HG02970 (cell line): ENCODE measurements around the gene LRRTM3.
A peak's percentile ranks its signal among the peaks of the same experiment; 100 is the strongest.

ENCODE experiments used
- ATAC-seq: cut with Tn5 transposase; IDR thresholded peaks from one replicate; pipeline ENCODE4 v1.9.1; 2021; ENCODE audit warnings: mild to moderate bottlenecking, moderate library complexity, moderate number of reproducible peaks; ENCODE audit not compliant: unreplicated experiment, low FRiP score

Gene LRRTM3

GRCh38 chr10:66925896-66926715, at the start of gene LRRTM3:
Gene LRRTM3, plus strand, starts transcription at chr10:66926036.
- ATAC-seq = peak; percentile 99

GRCh38 chr10:66877361-66877760, 48.5 kb upstream of the LRRTM3 start:
- ATAC-seq = no peak

- no peak for ATAC-seq
These were observed 45.5 kb upstream of the LRRTM3 start for GRCh38 chr10:66880292-66880691.

- ATAC-seq = no peak
These were observed 45.0 kb upstream of the LRRTM3 start for GRCh38 chr10:66880826-66881225.

GRCh38 chr10:66881814-66882213, 44.0 kb upstream of the LRRTM3 start:
- ATAC-seq = no peak

- ATAC-seq = no peak
These were observed 43.6 kb upstream of the LRRTM3 start for GRCh38 chr10:66882271-66882670.

GRCh38 chr10:66886848-66887247, 39.0 kb upstream of the LRRTM3 start:
- no peak for ATAC-seq

GRCh38 chr10:66888237-66888636, 37.6 kb upstream of the LRRTM3 start:
- ATAC-seq = no peak

- no peak for ATAC-seq
These were observed 33.0 kb upstream of the LRRTM3 start for GRCh38 chr10:66892871-66893270.

GRCh38 chr10:66910671-66911070, 15.2 kb upstream of the LRRTM3 start:
- no peak for ATAC-seq

GRCh38 chr10:66916030-66916429, 9.8 kb upstream of the LRRTM3 start:
- no peak for ATAC-seq

GRCh38 chr10:66917104-66917503, 8.7 kb upstream of the LRRTM3 start:
- no peak for ATAC-seq

GRCh38 chr10:66919248-66919647, 6.6 kb upstream of the LRRTM3 start:
- ATAC-seq = no peak

GRCh38 chr10:66924674-66925345, 1.0 kb upstream of the LRRTM3 start:
- no peak for ATAC-seq

- ATAC-seq = no peak
These were observed 463 bp upstream of the LRRTM3 start for GRCh38 chr10:66925373-66925772.

- no peak for ATAC-seq
These were observed 1.0 kb downstream of the LRRTM3 start for GRCh38 chr10:66926841-66927240.

- ATAC-seq = no peak
These were observed 1.6 kb downstream of the LRRTM3 start for GRCh38 chr10:66927251-66927935.

GRCh38 chr10:66927971-66928770, 2.3 kb downstream of the LRRTM3 start:
- no peak for ATAC-seq

GRCh38 chr10:66928776-66929175, 2.9 kb downstream of the LRRTM3 start:
- ATAC-seq = no peak

GRCh38 chr10:66929375-66929774, 3.5 kb downstream of the LRRTM3 start:
- ATAC-seq = no peak
